Activated CD4-positive, alpha-beta T cell treated with anti-CD3 and anti-CD28 coated beads for 48 hours (primary cell): Measurements from ENCODE around the gene SIX2.
A peak's percentile ranks its signal among the peaks of the same experiment; 100 is the strongest.

Source experiments
- DNase-seq: peaks from one replicate; pipeline ENCODE4 v3.0.0-alpha.2; 2020

The SIX2 gene

GRCh38 chr2:45000921-45001868 lies 8.1 kb downstream of the SIX2 start:
- no peak for DNase-seq

GRCh38 chr2:45000341-45000901 lies 8.8 kb downstream of the SIX2 start:
- no peak for DNase-seq

GRCh38 chr2:44999540-44999939 lies 9.7 kb downstream of the SIX2 start:
- DNase-seq, result no peak

GRCh38 chr2:44997963-44998362 lies 11.3 kb downstream of the SIX2 start:
- no peak for DNase-seq

GRCh38 chr2:44996356-44996755 lies 12.9 kb downstream of the SIX2 start:
- no peak for DNase-seq

- DNase-seq, result no peak
Observed at GRCh38 chr2:44994377-44994776, 14.9 kb downstream of the SIX2 start.

- no peak for DNase-seq
Observed at GRCh38 chr2:44989176-44989575, 20.1 kb downstream of the SIX2 start.

- DNase-seq, result no peak
Observed at GRCh38 chr2:44983836-44984604, 25.2 kb downstream of the SIX2 start.

- DNase-seq, result peak; percentile 78
Observed at GRCh38 chr2:44981714-44982108, 27.5 kb downstream of the SIX2 start.

GRCh38 chr2:44980751-44981713 lies 28.2 kb downstream of the SIX2 start:
- no peak for DNase-seq

- no peak for DNase-seq
Observed at GRCh38 chr2:44979581-44979980, 29.7 kb downstream of the SIX2 start.

- DNase-seq, result no peak
Observed at GRCh38 chr2:44975571-44976450, 33.4 kb downstream of the SIX2 start.

- DNase-seq, result no peak
Observed at GRCh38 chr2:44974064-44974715, 35.1 kb downstream of the SIX2 start.

GRCh38 chr2:44972771-44973535 lies 36.3 kb downstream of the SIX2 start:
- no peak for DNase-seq

- no peak for DNase-seq
Observed at GRCh38 chr2:44970846-44971450, 38.3 kb downstream of the SIX2 start.

- DNase-seq, result no peak
Observed at GRCh38 chr2:44969936-44970335, 39.3 kb downstream of the SIX2 start.

GRCh38 chr2:44967727-44968432 lies 41.4 kb downstream of the SIX2 start:
- no peak for DNase-seq

GRCh38 chr2:44967056-44967455 lies 42.2 kb downstream of the SIX2 start:
- DNase-seq, result no peak

GRCh38 chr2:44965684-44966083 lies 43.6 kb downstream of the SIX2 start:
- DNase-seq, result no peak
